Neural progenitor cell (in vitro differentiated cells): ENCODE data around the gene MCF2L2.

Source experiments
- EZH2phosphoT487 ChIP-seq: fragments of 200-600 bp; sonication (generic); IDR thresholded peaks from 2 replicates; pipeline ENCODE4 v1.6.1; 2017; ENCODE audit warnings: antibody characterized with exemption
- TF ChIP-seq, protein P1 (sequence below): fragments of 200-600 bp; sonication (generic); IDR thresholded peaks from 2 replicates; pipeline ENCODE4 v1.5.1; 2017; ENCODE audit warnings: antibody characterized with exemption, mild to moderate bottlenecking

DNA sequence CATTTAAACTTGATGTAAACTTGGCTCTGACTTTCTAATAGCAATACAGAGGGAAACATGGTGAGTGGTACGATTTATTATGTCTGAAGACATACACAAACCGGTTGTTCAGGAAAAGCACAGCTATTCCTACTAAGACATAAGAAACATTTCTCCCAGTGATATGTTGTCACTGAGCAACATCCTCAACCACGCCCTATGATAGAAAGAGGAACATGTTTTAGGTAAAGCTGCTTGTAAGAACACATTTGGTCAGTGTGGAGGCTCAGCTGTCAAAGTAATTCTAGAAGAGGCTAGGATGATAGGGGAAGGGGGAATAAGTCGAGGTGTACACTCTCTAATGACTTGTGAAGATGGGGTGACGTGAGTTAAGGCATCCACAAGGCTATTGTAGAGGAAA lies 218.1 kb downstream of the MCF2L2 start:
- TF ChIP-seq, protein P1, sequence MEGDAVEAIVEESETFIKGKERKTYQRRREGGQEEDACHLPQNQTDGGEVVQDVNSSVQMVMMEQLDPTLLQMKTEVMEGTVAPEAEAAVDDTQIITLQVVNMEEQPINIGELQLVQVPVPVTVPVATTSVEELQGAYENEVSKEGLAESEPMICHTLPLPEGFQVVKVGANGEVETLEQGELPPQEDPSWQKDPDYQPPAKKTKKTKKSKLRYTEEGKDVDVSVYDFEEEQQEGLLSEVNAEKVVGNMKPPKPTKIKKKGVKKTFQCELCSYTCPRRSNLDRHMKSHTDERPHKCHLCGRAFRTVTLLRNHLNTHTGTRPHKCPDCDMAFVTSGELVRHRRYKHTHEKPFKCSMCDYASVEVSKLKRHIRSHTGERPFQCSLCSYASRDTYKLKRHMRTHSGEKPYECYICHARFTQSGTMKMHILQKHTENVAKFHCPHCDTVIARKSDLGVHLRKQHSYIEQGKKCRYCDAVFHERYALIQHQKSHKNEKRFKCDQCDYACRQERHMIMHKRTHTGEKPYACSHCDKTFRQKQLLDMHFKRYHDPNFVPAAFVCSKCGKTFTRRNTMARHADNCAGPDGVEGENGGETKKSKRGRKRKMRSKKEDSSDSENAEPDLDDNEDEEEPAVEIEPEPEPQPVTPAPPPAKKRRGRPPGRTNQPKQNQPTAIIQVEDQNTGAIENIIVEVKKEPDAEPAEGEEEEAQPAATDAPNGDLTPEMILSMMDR, result no peak
- TF ChIP-seq EZH2phosphoT487, result no peak
